Left lung (tissue), 10 donors: ENCODE data around the gene FRS2. TPM values are rescaled to one million over a fixed set of nuclear protein-coding genes. Genes with fewer than 3 reads are reported as not detected.

Source experiments
- ATAC-seq: fragments of 200-7000 bp; cut with Tn5 transposase; one replicate; pipeline ENCODE4 v1.9.1; 2020; ENCODE audit warnings: moderate library complexity
- DNase-seq, 4 donors: peaks; one replicate each; pipeline ENCODE4 v3.0.0-alpha.2; 2013 to 2020
- H3K27ac ChIP-seq, 2 donors: fragments of 200-600 bp; sonication (generic) in 1 of 2; one replicate each; pipeline versions ENCODE4 v1.5.0 to v1.8.0; 2020 to 2021
- H3K27me3 ChIP-seq, 2 donors: fragments of 200-600 bp; sonication (generic) in 1 of 2; one replicate each; pipeline versions ENCODE4 v1.5.0 to v1.8.0; 2020 to 2021
- H3K36me3 ChIP-seq, 2 donors: fragments of 200-600 bp; sonication (generic) in 1 of 2; one replicate each; pipeline versions ENCODE4 v1.5.0 to v1.8.0; 2020 to 2021
- H3K4me1 ChIP-seq, 2 donors: fragments of 200-600 bp; one replicate each; pipeline ENCODE4 v1.8.0; 2021
- H3K4me3 ChIP-seq, 2 donors: fragments of 200-600 bp; sonication (generic) in 1 of 2; one replicate each; pipeline versions ENCODE4 v1.5.0 to v1.8.0; 2020 to 2021; ENCODE audit warnings: mild to moderate bottlenecking in 1 of 2
- H3K9me3 ChIP-seq, 2 donors: fragments of 200-600 bp; sonication (generic) in 1 of 2; one replicate each; pipeline versions ENCODE4 v1.5.0 to v1.8.0; 2020 to 2021
- CTCF ChIP-seq, 2 donors: fragments of 200-600 bp; sonication (generic) in 1 of 2; IDR thresholded peaks; one replicate each; pipeline versions ENCODE4 v1.5.0 to v1.8.0; 2021; ENCODE audit warnings: antibody characterized with exemption in 2 of 2
- intact Hi-C, 2 donors: fragments of 100-400 bp; cut with DNase I; formaldehyde crosslinking; loops; one replicate each; pipeline versions ENCODE4 v1.11.2 to v1.14.2; 2022
- polyA plus RNA-seq, 6 donors: library from polyadenylated mRNA; unstranded; fragments of 120-200 nt; gene quantifications; one replicate each; pipeline ENCODE4 v1.2.1, GENCODE V29; 2013; ENCODE audit not compliant: insufficient read length in 6 of 6
- total RNA-seq, 2 donors: library from RNA; stranded (reverse); fragmentation: NEBNext Ultra II Directional; extraction: Animal tissue kit (Norgen Biotek cat#: 25700); gene quantifications; one replicate each; pipeline ENCODE4 v1.2.1, GENCODE V29; 2021
- donor health status: DM: no; HTN: yes; CAD: no.
- donor health status: DM: no; HTN: no; CAD: no.

Gene FRS2
- total and polyA plus RNA-seq, 8 donors = 28.9 to 49.4 (median 43.6) TPM

- Histone ChIP-seq H3K4me1 (no peaks in the 10 kb centered on the region), H3K27ac (no peak overlapping the region), H3K9me3 (no peaks in the 10 kb centered on the region), H3K36me3 (no peaks in the 10 kb centered on the region), H3K27me3 (no peaks in the 10 kb centered on the region), H3K4me3 (no peak overlapping the region)
- DNase-seq = no peak
- intact Hi-C loops = no loop called here
- ATAC-seq = no peak
- no peak for TF ChIP-seq CTCF (IDR thresholded peaks at IDR 0.05)
Observed at GRCh38 chr12:69459477-69459876, 10.7 kb upstream of the FRS2 start.

GRCh38 chr12:69464428-69464827, 5.8 kb upstream of the FRS2 start:
- DNase-seq (no peak), ATAC-seq (no peak)
- no peaks in the 10 kb centered on the region for H3K27me3 ChIP-seq
- H3K4me1 ChIP-seq = peaks cover 0 to 5% of the 10 kb centered on the region in 2 donors
- no peaks in the 10 kb centered on the region for H3K9me3 ChIP-seq
- no peak overlapping the region for H3K27ac ChIP-seq
- H3K4me3 ChIP-seq = no peak overlapping the region
- intact Hi-C loops = no loop called here
- no peaks in the 10 kb centered on the region for H3K36me3 ChIP-seq
- TF ChIP-seq CTCF (IDR thresholded peaks at IDR 0.05) = no peak

- no peak for ATAC-seq
- DNase-seq = no peak
- no peak overlapping the region for H3K27ac ChIP-seq
- peaks cover 5 to 15% of the 10 kb centered on the region in 2 donors for H3K4me1 ChIP-seq
- no peak overlapping the region for H3K4me3 ChIP-seq
- H3K36me3 ChIP-seq = no peaks in the 10 kb centered on the region
- intact Hi-C loops = no loop called here
- no peaks in the 10 kb centered on the region for H3K27me3 ChIP-seq
- no peak for TF ChIP-seq CTCF (IDR thresholded peaks at IDR 0.05)
- no peaks in the 10 kb centered on the region for H3K9me3 ChIP-seq
Observed at GRCh38 chr12:69466867-69467266, 3.3 kb upstream of the FRS2 start.

GRCh38 chr12:69467366-69467765, 2.8 kb upstream of the FRS2 start:
- no peak for ATAC-seq
- intact Hi-C loops = no loop called here

More at GRCh38 chr12:69467366-69467765, 2.8 kb upstream of the FRS2 start:
- H3K27me3 ChIP-seq = no peaks in the 10 kb centered on the region
- no peak overlapping the region for H3K27ac ChIP-seq
- H3K9me3 ChIP-seq = no peaks in the 10 kb centered on the region
- no peak overlapping the region for H3K4me3 ChIP-seq
- peaks cover 7 to 20% of the 10 kb centered on the region in 2 donors for H3K4me1 ChIP-seq
- H3K36me3 ChIP-seq = no peaks in the 10 kb centered on the region
- no peak for DNase-seq
- TF ChIP-seq CTCF (IDR thresholded peaks at IDR 0.05) = no peak
